Psoas muscle (tissue), 8 donors: Measurements from ENCODE around the gene NKG7. TPM values are rescaled to one million over a fixed set of nuclear protein-coding genes. Genes with fewer than 3 reads are reported as not detected.
A peak's percentile ranks its signal among the peaks of the same experiment; 100 is the strongest.

Experiments used
- ATAC-seq, 4 donors: fragments of 200-7000 bp; cut with Tn5 transposase; one replicate each; pipeline ENCODE4 v1.9.1; 2020; ENCODE audit warnings: moderate library complexity in 3 of 4, mild to moderate bottlenecking in 2 of 4
- DNase-seq, 2 donors: peaks; one replicate each; pipeline ENCODE4 v3.0.0-alpha.2; 2020
- H3K27ac ChIP-seq: fragments of 200-600 bp; one replicate; pipeline ENCODE4 v1.8.0; 2022
- H3K27me3 ChIP-seq, 3 donors: fragments of 200-600 bp in 1 of 3; one replicate each; pipeline versions ENCODE4 v1.6.1 to v1.8.0; 2013 to 2022; ENCODE audit warnings: low read length in 2 of 3, mild to moderate bottlenecking in 2 of 3, moderate library complexity in 1 of 3; ENCODE audit not compliant: insufficient read depth in 3 of 3
- H3K36me3 ChIP-seq, 2 donors: fragments of 200-600 bp in 1 of 2; one replicate each; pipeline versions ENCODE4 v1.6.1 to v1.8.0; 2013 to 2022; ENCODE audit warnings: low read depth in 1 of 2, mild to moderate bottlenecking in 1 of 2, moderate library complexity in 1 of 2; ENCODE audit not compliant: insufficient read depth in 1 of 2
- H3K4me1 ChIP-seq: fragments of 200-600 bp; one replicate; pipeline ENCODE4 v1.8.0; 2022
- H3K4me3 ChIP-seq: fragments of 200-600 bp; one replicate; pipeline ENCODE4 v1.8.0; 2022; ENCODE audit warnings: mild to moderate bottlenecking
- H3K9me3 ChIP-seq: fragments of 200-600 bp; one replicate; pipeline ENCODE4 v1.8.0; 2022
- CTCF ChIP-seq: fragments of 200-600 bp; IDR thresholded peaks from one replicate; pipeline ENCODE4 v1.8.0; 2022; ENCODE audit warnings: antibody characterized with exemption
- WGBS, 3 donors: extraction: QIAGEN DNeasy Blood & Tissue Kit; methylation state at CpG; one replicate each; pipeline versions ENCODE4 v1.1.6 to v1.1.7; 2013; 5-methylcytosine and 5-hydroxymethylcytosine counted together
- intact Hi-C, 2 donors: fragments of 100-400 bp; cut with DNase I; formaldehyde crosslinking; loops; one replicate each; pipeline versions ENCODE4 v1.11.0 to v1.14.2; 2022
- polyA plus RNA-seq, 3 donors: library from polyadenylated mRNA; stranded (reverse); fragments of 200-250 nt; gene quantifications; one replicate each; pipeline ENCODE4 v1.2.3, GENCODE V29; 2013
- total RNA-seq, 4 donors: library from RNA; stranded (reverse); fragmentation: NEBNext Ultra II Directional in 2 of 4; extraction: Animal tissue kit (Norgen Biotek cat#: 25700) in 2 of 4; gene quantifications; one replicate each; pipeline versions ENCODE4 v1.2.1 to v1.2.4, GENCODE V29; 2021 to 2023
- donor health status: healthy with polysubstance abuse.
- donor health status: DM: no; HTN: no; CAD: no; lungs with moderate emphysema.
- donor health status: Bipolar disorder and iron deficiency.
- donor health status: healthy.
- donor health status: DM: yes; HTN: yes; CAD: no.
- donor health status: DM: no; HTN: no; CAD: no.
- donor health status: DM: no; HTN: no; CAD: no.
- donor health status: DM: yes; HTN: yes; CAD: no.

NKG7 gene
- total and polyA plus RNA-seq, 7 donors: 0.61 to 2.9 (median 1.2) TPM

DNA sequence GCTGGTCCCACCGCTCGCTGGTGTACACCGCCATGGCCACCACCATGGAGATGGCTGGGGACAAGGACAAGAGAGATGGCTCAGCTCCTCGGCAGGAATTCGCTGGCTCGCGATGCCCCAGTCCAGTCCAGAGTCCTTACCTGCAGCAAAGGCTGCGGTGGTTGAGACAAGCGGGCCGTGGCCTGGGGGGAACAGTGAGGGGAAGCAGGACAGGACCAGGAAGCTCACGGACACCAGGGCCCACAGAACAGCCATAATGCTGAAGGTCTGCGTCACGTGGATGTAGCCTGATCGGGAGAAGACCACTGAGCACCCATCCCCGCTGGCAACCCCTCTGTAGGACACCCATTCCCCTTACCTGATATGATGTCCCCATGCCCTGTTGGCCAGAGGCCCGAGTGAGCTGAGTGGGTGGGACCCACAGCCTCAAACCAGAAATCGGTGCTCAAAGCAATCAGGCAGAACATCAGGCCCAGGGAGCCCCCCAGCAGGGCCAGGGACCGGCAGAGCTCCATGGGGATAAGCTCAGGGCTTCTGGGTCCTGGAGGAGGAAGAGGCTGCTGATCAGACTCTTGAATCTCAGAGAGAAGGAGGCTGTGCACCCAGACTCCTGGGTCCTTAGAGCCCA is 319 bp downstream of the NKG7 start:
- TF ChIP-seq CTCF: no peak

DNA sequence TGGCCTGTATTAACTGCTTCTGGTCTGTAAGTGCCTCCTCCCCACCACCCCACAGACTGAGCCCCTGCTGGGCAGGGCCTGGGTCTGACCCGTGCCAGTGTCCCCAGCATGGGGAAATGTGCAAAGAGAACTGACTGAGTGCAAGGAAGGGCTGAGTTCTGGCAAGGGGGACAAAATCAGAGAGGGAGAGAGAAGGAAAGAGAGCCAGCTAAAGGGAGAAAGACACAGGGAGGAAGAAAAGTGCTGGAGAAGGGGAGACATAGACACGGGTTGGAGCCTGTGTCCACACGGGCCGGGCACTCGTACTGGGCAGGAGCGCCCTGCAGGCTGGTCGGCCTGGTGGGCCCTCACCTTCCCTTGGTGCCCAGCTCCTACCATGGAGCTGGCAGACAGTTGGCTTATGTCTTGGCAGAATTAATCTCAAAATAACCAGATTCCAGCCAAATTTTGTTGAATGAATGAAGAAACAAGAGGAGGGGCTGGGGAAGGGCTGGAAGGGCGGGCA is 1.2 kb downstream of the NKG7 start:
- 66 to 78% (median 71%) methylated on average over 8 of the region's 8 CpGs for WGBS, 3 donors
- Histone ChIP-seq H3K27ac (no peak overlapping the region), H3K4me3 (no peak overlapping the region), H3K4me1 (no peaks in the 10 kb centered on the region), H3K27me3 (no peaks in the 10 kb centered on the region), H3K9me3 (no peaks in the 10 kb centered on the region), H3K36me3 (no peaks in the 10 kb centered on the region)
- ATAC-seq (no peak), DNase-seq (peak in 1 of 2 donors; percentile 26)
- no peak for TF ChIP-seq CTCF
- intact Hi-C loops: no loop called here

More for the DNA sequence above, 319 bp downstream of the NKG7 start:
- ATAC-seq: no peak
- Histone ChIP-seq H3K4me1 (no peaks in the 10 kb centered on the region), H3K4me3 (no peak overlapping the region), H3K9me3 (no peaks in the 10 kb centered on the region), H3K27ac (no peak overlapping the region), H3K27me3 (no peaks in the 10 kb centered on the region), H3K36me3 (no peaks in the 10 kb centered on the region)
- DNase-seq: peak in 1 of 2 donors; percentile 54
- WGBS, 3 donors: 76 to 87% (median 81%) methylated on average over 18 of the region's 18 CpGs
- intact Hi-C loops: loop anchor here in 1 of 2 donors (2.0 kb wide), 1 partner anchor 23 kb away; no protein-coding TSS in a partner anchor

DNA sequence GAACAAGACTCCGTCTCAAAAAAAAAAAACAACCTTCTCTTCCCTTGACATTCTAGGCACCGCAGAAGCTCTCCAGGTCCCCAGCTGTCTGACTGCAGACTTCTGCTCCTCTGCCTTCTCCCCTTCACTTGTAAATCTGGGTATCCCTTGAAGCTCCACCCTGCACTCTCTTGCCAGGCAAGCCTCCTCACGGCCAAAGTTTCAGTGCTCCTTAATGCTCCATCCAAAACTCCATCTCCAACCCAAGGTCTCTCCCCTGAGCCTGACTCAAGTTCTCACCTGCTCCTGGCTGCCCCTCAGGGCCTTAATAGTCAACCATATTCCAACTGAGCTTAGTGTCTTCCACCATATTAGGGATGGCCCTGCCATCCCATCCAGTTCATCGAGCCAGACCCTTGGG is 2.2 kb downstream of the NKG7 start:
- Histone ChIP-seq H3K36me3 (no peaks in the 10 kb centered on the region), H3K9me3 (no peaks in the 10 kb centered on the region), H3K4me3 (no peak overlapping the region), H3K27ac (no peak overlapping the region), H3K4me1 (peaks cover 2% of the 10 kb centered on the region), H3K27me3 (no peaks in the 10 kb centered on the region)
- ATAC-seq (no peak), DNase-seq (peak in 1 of 2 donors; percentile 20)
- WGBS, 3 donors: 72 to 73% (median 72%) methylated on average over 4 of the region's 4 CpGs
- intact Hi-C loops: no loop called here
- TF ChIP-seq CTCF: no peak

DNA sequence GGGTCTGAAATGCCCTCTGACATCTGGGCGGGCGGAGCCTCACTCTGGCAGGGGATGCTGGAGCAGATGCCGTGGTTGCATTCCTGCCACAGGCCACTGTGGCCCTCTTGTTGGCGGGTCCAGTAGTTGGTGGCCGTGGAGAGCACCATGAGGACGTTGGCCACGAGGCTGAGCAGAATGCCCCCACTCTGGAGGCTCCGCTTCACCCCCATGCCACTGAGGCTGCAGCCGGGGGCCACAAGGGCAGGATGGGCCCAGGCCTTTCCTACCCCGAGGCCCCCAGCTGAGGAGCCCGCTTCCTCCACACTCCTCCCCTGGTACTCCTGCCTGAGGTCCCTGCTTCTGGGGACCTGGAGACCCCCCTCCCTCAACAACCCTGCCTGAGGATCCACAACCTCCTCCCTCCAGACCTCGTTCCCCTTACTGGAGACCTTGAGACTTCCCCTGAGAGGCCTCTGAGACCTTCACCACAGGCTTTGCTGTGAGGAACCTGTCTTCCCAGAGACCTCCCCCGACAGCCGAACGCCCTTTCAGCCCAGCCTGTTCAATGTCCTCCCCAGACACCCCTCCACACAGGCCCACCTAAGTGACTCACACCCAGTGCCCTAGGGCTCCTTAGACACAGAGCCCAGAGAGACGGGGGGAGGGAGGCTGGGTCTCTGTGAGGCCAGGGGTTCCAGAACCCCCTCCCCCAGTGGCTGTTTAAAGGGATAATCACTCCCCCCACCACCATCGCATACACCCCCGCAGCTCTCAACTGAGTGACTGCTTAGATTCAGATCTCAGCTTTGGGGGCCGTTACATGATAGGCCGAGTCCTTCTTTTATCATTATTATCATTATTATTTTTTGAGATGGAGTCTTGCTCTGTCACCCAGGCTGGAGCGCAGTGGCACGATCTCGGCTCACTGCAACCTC is 3.8 kb downstream of the NKG7 start, which contains the start of gene CLDND2:
Gene CLDND2, minus strand, starts transcription at position 638 of the 917 bp plus-strand sequence. Its CDS starts 426 bp downstream, at position 212.
- TF ChIP-seq CTCF: no peak
- intact Hi-C loops: no loop called here
- H3K36me3 ChIP-seq: no peaks in the 10 kb centered on the region
- H3K27ac ChIP-seq: peak within 1 kb of the TSS; percentile 89
- peak in 1 of 2 donors; percentile 47 for DNase-seq
- no peak for ATAC-seq
- H3K27me3 ChIP-seq: no peaks in the 10 kb centered on the region
- H3K4me1 ChIP-seq: peaks cover 17% of the 10 kb centered on the region
- H3K4me3 ChIP-seq: peak within 1 kb of the TSS; percentile 78
- 54 to 61% (median 54%) methylated on average over 23 of the region's 23 CpGs for whole genome bisulfite sequencing, 3 donors
- no peaks in the 10 kb centered on the region for H3K9me3 ChIP-seq
